Stimulated activated CD8-positive, alpha-beta memory T cell treated with anti-CD3 and anti-CD28 coated beads, Interleukin-12 subunit alpha, Interleukin-12 subunit beta, amount 100 ng/mL, for 4 hours (primary cell): ENCODE data around the gene ELK3.

ENCODE experiments used
- DNase-seq: peaks from one replicate; pipeline ENCODE4 v3.0.0-alpha.2; 2020; ENCODE audit warnings: low read depth

Gene ELK3

DNA sequence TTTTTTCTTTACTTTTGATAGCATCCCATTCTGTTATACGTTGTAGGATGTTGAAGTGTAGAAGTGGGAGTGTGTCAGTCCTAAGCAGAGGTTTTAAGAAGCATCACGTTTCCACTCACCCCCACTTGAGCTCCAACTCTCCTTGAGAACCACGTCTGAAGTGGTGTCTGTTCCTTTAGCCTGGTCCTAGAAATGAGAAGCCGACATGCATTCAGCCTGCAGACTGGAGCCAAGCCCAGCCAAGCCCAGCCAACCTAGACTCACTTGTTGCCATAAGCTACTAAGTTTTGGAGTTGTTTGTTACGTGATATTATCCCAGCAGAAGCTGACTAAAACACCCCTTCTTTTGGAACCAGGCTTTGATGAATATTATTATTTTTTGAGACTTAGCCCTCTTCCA, 4.4 kb upstream of the ELK3 start:
- DNase-seq, result no peak

- DNase-seq, result no peak
Observed at GRCh38 chr12:96190413-96191108, 3.6 kb upstream of the ELK3 start.

DNA sequence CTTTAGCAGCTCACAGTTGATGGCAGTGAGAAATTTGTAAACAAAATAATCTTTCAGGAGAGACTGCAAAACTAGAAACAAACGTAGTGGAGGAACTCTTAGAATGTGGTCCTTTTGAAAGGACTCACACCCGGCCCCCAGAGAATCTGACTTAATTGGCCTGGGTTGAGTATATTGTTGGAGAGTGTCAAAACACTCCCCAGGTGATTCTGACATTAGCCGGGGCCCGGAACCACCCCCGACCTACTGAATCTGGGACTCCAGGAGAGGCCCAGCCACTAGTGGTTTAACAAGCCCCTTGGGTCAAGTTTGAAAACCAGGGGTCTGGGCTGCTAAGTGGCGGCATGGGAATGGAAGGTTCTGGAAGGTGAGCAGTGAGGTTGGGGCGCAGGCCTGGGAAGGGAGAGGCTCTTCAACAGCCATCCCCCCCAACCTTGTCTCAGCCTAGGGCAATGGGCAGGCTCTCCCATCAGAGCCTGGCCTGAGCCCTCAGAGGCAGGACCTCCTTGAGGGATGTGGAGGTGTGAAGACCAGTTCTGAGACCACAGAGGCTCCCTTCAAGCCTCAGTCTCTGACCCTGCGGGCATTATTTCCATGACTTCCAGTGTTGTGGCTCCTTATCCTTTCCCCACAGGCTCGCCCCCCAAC, 1.1 kb upstream of the ELK3 start:
- DNase-seq, result no peak

GRCh38 chr12:96194576-96194889, 358 bp downstream of the ELK3 start:
- DNase-seq, result no peak

GRCh38 chr12:96194971-96195844, 1.0 kb downstream of the ELK3 start:
- peak; percentile 53 for DNase-seq

GRCh38 chr12:96195845-96196451, 1.8 kb downstream of the ELK3 start:
- DNase-seq, result peak; percentile 24

DNA sequence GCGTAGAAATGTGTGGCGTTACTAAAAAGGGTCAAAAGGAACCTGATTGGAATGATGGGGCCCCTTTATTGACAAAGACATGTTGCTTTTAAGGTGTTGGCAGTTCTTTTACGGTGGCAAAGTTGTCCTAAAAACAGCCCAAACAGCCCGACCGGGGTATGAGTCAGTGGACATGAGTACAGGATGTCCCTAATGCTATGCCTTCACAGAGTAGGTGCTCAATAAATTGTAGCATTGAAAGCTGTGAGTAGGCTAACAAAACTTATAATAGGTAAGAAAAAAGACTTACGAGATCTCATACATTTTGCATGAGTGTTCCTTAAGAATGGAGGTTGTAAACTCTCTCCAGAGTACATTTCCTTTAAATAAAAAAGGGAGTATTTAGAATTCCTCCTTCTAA, 2.6 kb downstream of the ELK3 start:
- DNase-seq, result no peak

- no peak for DNase-seq
Observed at GRCh38 chr12:96197503-96198272, 3.5 kb downstream of the ELK3 start.

- no peak for DNase-seq
Observed at GRCh38 chr12:96198965-96199364, 4.8 kb downstream of the ELK3 start.

GRCh38 chr12:96199464-96199863, 5.3 kb downstream of the ELK3 start:
- DNase-seq, result no peak

DNA sequence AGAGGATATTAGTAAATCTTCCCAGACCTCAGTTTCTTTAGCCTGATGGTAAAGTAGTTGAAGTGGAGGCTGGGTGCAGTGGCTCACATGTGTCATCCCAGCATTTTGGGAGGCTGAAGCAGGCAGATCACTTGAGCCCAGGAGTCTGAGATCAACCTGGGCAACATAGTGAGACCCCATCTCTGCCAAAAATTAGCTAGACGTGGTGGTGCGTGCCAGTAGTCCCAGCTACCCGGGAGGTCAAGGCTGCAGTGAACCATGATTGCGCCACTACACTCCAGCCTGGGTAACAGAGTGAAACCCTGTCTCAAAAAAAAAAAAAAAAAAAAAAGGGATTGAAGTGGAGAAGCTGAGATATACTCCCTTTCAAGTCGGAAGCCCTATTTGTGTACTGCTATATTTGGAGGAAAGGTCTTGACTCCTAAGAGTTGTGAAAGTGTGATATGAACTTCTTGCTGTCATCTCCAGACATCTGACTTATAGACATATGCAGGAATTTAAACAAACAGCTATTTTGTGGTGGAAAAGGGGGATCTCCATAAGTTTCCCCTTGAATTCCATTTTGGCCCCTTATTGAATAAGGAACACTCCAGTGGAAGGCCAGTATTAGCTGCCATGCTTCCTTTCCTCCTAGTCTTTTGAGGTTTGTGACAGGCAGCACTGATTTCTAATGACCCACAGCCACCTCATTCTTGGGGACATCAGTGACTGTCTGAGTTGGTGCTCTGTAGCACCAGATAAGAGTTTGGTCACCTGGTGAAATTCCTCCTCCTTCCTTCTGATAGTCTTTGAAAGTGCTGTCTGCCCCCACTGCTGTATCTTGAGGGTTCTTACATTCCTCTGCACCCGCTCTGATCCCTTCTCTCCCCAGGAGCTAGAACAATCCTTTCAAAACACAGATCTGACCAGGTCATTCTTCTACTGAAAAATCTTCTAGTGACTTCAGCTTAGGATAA, 7.4 kb downstream of the ELK3 start:
- no peak for DNase-seq

DNA sequence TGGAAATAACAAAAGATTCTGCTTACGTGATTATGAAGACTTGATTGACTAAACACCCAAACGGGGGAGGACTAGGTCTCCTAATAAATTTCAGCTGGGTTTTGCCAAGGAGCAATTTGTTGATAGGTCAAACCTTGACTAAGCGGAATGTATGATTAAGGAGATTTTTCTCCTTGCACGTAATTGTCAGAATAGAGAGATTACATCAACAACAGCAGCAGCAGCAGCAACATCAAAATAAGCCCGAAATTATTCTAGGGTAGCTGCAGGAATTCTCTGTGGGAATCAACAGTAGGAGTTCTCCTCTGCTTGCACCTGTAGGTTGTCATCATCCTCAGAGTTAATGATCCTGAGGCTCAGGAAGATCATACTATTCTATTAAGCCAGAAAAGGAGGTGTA, 10.2 kb downstream of the ELK3 start:
- DNase-seq, result no peak

GRCh38 chr12:96205908-96206307, 11.7 kb downstream of the ELK3 start:
- DNase-seq, result no peak

- DNase-seq, result no peak
Observed at GRCh38 chr12:96206936-96207662, 12.9 kb downstream of the ELK3 start.

DNA sequence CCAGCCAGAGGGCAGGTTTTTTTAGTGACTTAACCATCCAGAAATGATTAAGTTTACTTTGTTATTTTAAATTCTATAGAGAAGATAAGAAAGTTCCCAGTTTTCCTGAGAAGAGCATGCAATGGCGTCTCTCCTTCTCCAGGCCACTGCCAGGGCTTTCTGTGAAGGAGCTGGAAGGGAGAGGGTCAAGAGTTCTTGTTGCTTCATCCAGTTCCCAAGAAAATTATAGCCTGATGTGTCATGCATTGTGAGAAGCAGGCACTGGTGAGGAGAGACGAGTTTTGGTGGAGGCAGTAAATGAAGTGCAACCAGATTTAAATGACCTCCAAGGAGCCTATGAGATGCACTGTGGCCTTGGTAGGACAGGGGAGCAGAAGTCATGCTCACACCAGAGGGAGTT, 14.2 kb downstream of the ELK3 start:
- no peak for DNase-seq

DNA sequence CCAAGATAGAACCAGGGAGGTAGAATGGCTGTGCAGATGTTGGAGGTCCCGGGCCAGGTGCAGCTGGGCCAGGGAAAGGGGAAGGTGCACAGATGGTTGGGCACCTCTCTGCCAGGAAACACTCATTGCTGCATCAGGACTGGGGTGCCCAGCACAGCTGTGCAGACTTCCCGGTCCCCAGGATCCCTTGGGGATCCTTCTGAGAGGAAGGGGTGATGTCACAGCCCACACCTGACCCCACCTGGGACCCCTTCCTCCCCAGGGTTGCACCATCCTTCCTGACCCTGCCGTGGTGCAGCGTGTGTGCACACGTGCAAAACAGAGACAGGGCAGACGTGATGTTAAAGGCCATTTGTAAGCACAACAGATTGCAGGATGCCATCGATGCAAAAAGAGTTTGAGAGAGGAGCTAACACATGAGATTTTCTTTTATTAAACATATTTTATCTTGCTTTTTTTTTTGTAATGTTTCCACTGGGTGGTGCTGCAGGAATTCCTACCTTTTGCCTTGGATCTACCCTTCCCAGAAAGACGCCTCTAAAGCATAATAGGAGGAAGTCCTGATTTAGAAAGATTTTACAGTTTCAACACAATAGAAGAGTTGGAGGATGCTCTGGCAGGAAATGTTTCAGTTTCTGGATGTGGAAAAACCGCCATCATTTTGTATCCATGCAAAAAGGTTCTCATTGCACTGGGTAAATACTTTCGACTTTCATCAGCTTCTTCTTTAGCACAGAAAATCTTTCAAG, 14.8 kb downstream of the ELK3 start:
- no peak for DNase-seq

DNA sequence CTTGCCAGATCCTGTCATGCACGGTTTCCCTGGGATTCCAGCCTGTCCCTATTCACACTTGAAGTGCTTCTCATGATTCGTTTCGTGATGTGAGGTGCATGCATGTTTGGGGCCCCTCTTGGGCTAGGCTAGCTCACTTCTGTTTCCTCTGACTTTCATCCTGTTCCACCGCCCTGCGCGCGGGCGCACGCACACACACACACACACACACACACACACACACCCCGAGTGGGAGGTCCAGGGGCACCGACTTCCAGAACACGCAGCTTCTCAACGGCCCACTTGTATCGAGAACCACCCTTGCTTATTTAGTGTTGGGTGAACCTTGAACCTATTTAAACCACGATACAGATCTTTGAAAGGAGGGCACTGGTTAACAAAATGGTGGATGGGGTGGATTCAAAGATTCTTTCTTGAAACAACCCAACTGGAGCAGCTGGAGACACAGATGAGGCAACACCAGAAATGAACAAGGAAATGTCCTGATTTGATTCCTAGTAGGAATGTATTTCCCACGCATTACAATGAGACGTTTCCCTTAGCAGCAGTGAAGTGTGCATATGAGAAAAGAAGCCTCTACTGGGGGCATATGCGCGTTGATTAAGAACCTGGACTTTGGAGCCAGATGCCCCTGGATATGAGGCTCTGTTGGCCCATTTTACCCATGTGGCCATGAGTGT, 16.3 kb downstream of the ELK3 start:
- DNase-seq, result no peak

DNA sequence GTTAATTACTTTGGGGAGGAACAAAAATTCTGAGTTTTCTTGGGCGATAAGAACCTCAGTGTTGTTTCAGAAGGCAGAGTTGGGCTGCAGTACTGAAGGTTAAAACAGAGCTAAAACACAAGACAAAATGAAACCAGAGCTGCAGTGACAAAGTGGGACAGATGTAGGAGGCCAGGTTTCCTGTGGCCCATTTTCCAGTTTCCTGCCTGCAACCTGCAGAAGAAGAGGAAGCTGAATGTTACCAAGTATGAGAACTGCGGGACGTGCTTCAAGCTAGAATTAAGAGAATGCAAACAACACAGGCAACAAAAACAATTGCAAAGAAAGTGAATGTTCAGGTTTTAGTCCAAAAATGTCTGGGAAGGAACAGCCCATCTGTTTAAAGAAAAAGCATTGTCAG, 17.8 kb downstream of the ELK3 start:
- DNase-seq, result no peak
